Keratinocyte (primary cell): ENCODE measurements around the gene RPL31.

Source experiments
- CTCF ChIP-seq, 3 experiments: IDR thresholded peaks in 1 of 3; conservative IDR thresholded peaks in 1 of 3; optimal IDR thresholded peaks in 1 of 3; 2 replicates in 2 of 3; 3 replicates in 1 of 3; pipeline versions ENCODE3 to v1.5.1; 2011; ENCODE audit warnings: low read length in 3 of 3, mild to moderate bottlenecking in 3 of 3, moderate library complexity in 2 of 3, control low read depth in 1 of 3, inconsistent platforms in 1 of 3; ENCODE audit not compliant: insufficient read depth in 2 of 3; ENCODE audit errors: extremely low read depth in 1 of 3
- EZH2 ChIP-seq: IDR thresholded peaks from one replicate; pipeline ENCODE4 v1.6.1; 2012; ENCODE audit warnings: inconsistent platforms, mild to moderate bottlenecking, low read length, moderate library complexity

GRCh38 chr2:100989666-100990065 lies 12.4 kb upstream of the RPL31 start:
- no peak for TF ChIP-seq CTCF (optimal IDR thresholded peaks at IDR 0.05 in 1 of 3, IDR thresholded peaks at IDR 0.05 in 1 of 3, conservative IDR thresholded peaks at IDR 0.05 in 1 of 3; ENCODE audit: extremely low read depth in 1 of 3, insufficient read depth in 2 of 3, low read length in 3 of 3)
- no peak for TF ChIP-seq EZH2
